Gastrocnemius medialis (tissue), 4 donors: ENCODE results near the gene ATE1.

Experiments
- POLR2A ChIP-seq, 2 donors: fragments of 450-650 bp; IDR thresholded peaks; one replicate each; pipeline ENCODE4 v1.6.1; 2017; ENCODE audit warnings: antibody characterized with exemption in 2 of 2, mild to moderate bottlenecking in 2 of 2, moderate library complexity in 2 of 2
- TF ChIP-seq, protein P1 (sequence below), 5 experiments: fragments of 450-650 bp in 3 of 5; fragments of 200-600 bp in 2 of 5; sonication (generic) in 2 of 5; IDR thresholded peaks in 4 of 5; conservative IDR thresholded peaks in 1 of 5; 1 replicate in 4 of 5; 2 replicates in 1 of 5; pipeline ENCODE4 v1.5.1; 2016 to 2019; ENCODE audit warnings: antibody characterized with exemption in 5 of 5, mild to moderate bottlenecking in 3 of 5, moderate library complexity in 3 of 5

DNA sequence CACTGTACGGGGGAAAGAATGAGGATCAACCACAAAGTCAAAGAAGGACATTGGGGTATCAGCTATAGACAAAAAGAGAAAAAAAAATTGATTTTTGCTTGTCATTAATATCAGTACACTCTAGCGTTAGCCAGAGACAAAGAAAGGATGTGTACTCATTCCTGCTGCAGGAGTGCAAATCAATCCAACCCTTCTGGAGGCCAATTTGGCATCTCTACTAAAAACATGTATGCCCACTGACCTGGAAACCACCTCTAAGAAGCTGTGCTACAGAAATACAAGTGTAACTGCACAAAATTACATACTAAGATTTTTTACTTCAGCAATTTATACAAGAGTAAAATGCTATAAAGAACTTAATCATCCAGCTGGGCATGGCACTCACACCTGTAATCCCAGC, 33.6 kb upstream of the ATE1 start:
- TF ChIP-seq POLR2A (IDR thresholded peaks at IDR 0.05) = no peak
- TF ChIP-seq, protein P1, sequence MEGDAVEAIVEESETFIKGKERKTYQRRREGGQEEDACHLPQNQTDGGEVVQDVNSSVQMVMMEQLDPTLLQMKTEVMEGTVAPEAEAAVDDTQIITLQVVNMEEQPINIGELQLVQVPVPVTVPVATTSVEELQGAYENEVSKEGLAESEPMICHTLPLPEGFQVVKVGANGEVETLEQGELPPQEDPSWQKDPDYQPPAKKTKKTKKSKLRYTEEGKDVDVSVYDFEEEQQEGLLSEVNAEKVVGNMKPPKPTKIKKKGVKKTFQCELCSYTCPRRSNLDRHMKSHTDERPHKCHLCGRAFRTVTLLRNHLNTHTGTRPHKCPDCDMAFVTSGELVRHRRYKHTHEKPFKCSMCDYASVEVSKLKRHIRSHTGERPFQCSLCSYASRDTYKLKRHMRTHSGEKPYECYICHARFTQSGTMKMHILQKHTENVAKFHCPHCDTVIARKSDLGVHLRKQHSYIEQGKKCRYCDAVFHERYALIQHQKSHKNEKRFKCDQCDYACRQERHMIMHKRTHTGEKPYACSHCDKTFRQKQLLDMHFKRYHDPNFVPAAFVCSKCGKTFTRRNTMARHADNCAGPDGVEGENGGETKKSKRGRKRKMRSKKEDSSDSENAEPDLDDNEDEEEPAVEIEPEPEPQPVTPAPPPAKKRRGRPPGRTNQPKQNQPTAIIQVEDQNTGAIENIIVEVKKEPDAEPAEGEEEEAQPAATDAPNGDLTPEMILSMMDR (IDR thresholded peaks at IDR 0.05 in 4 of 5, conservative IDR thresholded peaks at IDR 0.05 in 1 of 5) = no peak
